RKO (cell line): ENCODE results near the gene MCRS1.

Source experiments
- DNase-seq: peaks from one replicate; pipeline ENCODE4 v3.0.0-alpha.2; 2016; ENCODE audit warnings: low spot score

Gene MCRS1

GRCh38 chr12:49555631-49556390 is 12.1 kb downstream of the MCRS1 start:
- no peak for DNase-seq

DNA sequence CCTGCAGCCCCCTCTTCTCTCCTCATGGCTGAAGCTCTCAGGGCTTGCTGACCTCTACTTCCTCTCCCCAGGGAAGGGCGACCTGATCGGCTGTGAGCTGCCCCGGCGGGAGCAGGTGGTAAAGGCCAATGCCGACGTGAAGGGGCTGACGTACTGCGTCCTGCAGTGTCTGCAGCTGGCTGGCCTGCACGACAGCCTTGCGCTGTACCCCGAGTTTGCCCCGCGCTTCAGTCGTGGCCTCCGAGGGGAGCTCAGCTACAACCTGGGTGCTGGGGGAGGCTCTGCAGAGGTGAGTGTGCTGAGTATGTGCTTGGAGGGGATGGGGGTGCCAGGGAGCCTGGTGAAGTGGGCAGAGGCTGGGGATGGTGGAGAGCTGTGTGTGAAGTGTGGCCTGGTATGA is 13.7 kb downstream of the MCRS1 start:
- no peak for DNase-seq

DNA sequence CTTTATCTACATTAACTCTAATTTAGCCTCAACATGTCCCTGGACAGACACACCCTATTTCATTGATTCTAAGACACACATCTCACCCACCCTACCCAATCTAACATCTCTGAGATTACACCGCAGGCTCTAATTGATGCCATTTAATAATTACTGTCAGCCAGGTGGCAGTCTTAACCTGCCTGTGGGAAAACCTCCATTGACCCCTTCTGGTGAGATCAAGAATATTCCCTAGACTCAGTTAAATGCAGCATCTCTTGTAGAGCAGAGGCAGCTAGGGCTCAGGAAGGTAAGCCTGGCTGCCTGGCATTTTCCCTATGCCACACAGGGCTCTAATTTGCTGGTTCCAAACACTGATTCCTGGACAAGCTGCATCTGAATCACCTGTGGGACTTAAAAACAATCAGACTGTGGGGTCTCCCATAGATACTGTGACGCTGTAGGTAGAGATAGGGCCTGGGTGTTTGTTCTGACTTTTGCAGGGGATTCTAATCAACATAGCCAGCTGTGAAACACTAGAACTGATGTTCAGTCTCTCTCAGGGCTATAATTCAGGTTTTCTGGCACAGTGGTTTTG is 14.3 kb downstream of the MCRS1 start:
- DNase-seq: peak; percentile 44

- DNase-seq: no peak
These were observed 15.0 kb downstream of the MCRS1 start for GRCh38 chr12:49552899-49553298.

DNA sequence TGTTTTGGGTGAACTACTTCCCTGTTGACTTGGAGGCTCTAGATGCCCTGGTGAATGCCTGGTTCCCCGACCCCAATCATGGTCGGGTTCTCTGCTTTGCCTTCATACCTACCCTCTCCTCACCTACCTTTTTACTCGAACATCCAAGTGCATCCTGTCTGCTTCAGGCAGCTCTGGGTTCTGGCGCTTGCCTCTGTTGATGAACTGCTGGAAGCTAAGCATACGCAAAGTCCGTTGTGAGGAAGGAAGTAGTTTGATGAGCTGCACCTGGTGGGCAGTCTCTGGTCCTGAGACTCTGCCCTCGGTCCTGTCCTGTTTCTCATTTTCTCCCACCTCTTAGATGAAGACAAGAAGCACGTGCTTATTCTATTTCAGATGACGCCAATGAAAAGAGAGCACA is 15.5 kb downstream of the MCRS1 start:
- DNase-seq: no peak

DNA sequence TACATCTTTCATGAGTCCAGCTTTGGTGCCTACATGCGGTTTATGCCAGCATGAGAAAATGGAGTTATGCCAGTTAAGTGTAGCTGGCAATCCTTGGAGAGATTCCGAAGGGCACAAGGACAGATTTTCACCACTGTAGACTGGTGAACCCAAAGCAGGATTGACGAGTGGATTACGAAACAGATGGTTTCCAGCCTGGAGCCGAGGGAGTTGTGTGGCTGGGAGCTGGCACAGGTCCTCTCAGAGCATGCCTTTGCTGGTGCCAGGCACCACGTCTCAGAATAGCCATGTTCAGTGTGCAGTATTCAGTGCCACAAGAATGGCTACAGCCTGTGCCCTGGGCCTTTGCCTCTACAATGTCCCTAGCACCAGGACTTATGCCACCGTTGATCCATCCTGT is 15.9 kb downstream of the MCRS1 start:
- no peak for DNase-seq

GRCh38 chr12:49550693-49551252 is 17.2 kb downstream of the MCRS1 start:
- DNase-seq: no peak

DNA sequence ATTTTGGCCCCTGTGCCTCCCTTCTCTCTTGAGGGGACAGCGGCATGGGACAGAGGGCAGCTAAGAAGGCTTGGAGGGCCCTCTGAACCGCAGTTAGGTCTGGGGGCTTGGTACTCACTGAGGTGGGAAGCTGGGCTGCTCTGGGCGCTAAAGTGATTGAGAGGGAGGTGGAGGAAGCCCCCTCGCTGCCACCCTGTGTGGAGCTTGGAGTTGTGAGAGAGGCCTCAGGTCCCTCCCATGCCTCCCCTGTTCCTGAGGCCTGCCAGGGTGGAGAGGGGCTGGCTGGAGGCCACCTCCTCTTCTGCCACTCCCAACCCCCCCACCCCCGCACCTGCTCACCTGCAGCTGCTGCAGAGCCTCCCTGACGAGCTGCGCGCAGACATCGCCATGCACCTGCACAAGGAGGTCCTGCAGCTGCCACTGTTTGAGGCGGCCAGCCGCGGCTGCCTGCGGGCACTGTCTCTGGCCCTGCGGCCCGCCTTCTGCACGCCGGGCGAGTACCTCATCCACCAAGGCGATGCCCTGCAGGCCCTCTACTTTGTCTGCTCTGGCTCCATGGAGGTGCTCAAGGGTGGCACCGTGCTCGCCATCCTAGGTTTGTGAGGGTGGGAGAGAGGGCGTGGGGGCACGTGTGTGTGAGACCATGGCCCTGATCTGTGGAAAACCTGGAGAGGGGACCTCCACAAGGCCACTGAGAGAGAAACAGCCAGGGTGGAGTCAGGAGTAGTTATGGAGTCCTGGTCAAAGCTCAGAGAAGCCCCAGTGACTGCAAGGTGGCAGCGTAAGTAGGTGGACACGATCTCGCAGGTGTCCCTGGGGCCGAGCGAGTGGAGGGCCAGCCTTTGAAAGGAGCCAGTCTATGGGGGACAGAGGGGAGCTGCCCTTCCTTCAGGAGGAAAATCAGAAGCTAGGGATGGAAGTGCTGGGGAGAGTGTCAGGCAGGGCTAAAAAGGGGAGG is 17.9 kb downstream of the MCRS1 start:
- DNase-seq: no peak

- no peak for DNase-seq
These were observed 18.9 kb downstream of the MCRS1 start for GRCh38 chr12:49548822-49549648.

DNA sequence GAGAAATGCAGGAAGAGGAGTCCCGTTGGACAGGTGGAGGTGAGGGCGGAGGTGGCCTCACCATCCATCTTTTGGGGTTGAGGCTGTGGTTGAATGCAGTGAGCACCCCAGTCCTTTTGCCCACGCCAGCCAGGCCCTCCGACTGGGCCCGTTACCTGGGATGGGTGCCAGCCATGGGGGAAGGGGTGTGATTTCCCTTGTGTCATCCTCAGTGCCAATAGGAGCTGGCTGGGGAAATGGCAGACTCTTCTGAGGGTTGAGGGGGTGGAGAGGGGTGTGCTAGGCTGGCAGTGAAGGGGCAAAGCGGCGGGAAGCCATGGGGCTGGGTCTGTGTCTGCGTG is 19.5 kb downstream of the MCRS1 start:
- DNase-seq: no peak

GRCh38 chr12:49547090-49547690 is 20.8 kb downstream of the MCRS1 start:
- DNase-seq: no peak

GRCh38 chr12:49546481-49546880 is 21.5 kb downstream of the MCRS1 start:
- DNase-seq: no peak

- DNase-seq: no peak
These were observed 22.1 kb downstream of the MCRS1 start for GRCh38 chr12:49545815-49546214.

DNA sequence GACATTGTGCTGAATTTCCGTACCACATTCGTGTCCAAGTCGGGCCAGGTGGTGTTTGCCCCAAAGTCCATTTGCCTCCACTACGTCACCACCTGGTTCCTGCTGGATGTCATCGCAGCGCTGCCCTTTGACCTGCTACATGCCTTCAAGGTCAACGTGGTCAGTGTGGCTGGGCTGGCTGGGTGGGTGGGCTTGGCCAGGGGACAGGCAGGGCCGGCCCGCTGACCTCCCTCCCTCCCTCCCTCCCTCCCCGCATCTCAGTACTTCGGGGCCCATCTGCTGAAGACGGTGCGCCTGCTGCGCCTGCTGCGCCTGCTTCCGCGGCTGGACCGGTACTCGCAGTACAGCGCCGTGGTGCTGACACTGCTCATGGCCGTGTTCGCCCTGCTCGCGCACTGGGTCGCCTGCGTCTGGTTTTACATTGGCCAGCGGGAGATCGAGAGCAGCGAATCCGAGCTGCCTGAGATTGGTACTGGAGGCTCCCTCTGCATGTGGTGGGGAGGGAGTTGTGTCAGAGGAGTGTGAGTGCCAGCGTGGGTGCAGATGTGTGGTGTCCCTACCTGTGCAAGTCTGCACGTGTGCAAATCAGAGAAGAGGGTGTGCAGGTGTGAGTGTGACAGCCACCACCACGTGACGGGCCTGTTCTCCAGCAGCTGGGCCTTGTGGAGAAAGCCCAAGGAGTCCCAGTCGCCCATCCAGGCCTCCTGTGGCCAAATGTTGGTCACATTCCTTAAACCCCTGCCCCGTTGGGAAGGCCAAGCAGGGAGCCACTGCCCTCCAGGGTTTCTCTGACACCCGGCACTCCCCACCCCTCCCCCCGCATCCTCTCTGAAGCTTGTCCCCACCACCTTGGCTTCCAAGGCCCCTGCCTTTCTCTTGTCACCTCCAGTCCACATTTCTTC is 23.8 kb downstream of the MCRS1 start:
- DNase-seq: no peak

GRCh38 chr12:49543221-49543913 is 24.6 kb downstream of the MCRS1 start:
- DNase-seq: no peak

DNA sequence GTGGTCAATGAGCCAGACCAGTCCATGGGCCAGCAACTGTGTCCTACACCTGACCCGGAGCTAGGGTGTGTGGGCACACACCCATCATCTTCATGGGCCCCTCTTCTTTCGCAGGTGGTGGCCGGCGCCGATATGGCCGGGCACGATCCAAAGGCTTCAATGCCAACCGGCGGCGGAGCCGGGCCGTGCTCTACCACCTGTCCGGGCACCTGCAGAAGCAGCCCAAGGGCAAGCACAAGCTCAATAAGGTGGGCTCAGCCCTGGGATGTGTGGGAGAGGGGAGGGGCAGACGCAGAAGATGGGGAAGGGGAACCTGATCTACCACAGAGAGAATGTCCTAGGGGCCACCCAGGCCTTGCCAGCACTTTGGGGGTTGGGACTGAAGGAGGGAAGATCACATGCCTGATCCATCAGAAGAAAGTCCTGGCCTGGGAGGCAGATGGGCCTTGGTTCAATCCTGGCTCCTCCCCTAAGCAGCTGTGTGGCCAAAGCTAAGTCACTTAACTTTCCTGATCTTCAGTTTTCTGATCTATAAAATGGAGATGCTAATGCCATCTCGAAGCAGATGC is 25.3 kb downstream of the MCRS1 start:
- DNase-seq: no peak

GRCh38 chr12:49541911-49542505 is 25.9 kb downstream of the MCRS1 start:
- no peak for DNase-seq

- DNase-seq: no peak
These were observed 26.6 kb downstream of the MCRS1 start for GRCh38 chr12:49541140-49541861.
